ENCODE data around the gene KCNAB2. TPM values are rescaled to one million over a fixed set of nuclear protein-coding genes. Genes with fewer than 3 reads are reported as not detected.

KCNAB2 gene
- total RNA-seq, 1 experiment from 2014 or later = 10.3 TPM

GRCh38 chr1:6150006-6150938 is 104.6 kb downstream of the KCNAB2 start:
- DNase-seq (ENCODE audit: low spot score) = no peak
- H3K27ac Mint-ChIP-seq = no peak overlapping the region
- H3K27me3 Mint-ChIP-seq (ENCODE audit: low read depth) = peaks cover 19% of the 10 kb centered on the region
- TF ChIP-seq, protein P1, sequence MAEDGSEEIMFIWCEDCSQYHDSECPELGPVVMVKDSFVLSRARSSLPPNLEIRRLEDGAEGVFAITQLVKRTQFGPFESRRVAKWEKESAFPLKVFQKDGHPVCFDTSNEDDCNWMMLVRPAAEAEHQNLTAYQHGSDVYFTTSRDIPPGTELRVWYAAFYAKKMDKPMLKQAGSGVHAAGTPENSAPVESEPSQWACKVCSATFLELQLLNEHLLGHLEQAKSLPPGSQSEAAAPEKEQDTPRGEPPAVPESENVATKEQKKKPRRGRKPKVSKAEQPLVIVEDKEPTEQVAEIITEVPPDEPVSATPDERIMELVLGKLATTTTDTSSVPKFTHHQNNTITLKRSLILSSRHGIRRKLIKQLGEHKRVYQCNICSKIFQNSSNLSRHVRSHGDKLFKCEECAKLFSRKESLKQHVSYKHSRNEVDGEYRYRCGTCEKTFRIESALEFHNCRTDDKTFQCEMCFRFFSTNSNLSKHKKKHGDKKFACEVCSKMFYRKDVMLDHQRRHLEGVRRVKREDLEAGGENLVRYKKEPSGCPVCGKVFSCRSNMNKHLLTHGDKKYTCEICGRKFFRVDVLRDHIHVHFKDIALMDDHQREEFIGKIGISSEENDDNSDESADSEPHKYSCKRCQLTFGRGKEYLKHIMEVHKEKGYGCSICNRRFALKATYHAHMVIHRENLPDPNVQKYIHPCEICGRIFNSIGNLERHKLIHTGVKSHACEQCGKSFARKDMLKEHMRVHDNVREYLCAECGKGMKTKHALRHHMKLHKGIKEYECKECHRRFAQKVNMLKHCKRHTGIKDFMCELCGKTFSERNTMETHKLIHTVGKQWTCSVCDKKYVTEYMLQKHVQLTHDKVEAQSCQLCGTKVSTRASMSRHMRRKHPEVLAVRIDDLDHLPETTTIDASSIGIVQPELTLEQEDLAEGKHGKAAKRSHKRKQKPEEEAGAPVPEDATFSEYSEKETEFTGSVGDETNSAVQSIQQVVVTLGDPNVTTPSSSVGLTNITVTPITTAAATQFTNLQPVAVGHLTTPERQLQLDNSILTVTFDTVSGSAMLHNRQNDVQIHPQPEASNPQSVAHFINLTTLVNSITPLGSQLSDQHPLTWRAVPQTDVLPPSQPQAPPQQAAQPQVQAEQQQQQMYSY (CRISPR knock-in tag; IDR thresholded peaks at IDR 0.05) = no peak
- TF ChIP-seq, protein P2, sequence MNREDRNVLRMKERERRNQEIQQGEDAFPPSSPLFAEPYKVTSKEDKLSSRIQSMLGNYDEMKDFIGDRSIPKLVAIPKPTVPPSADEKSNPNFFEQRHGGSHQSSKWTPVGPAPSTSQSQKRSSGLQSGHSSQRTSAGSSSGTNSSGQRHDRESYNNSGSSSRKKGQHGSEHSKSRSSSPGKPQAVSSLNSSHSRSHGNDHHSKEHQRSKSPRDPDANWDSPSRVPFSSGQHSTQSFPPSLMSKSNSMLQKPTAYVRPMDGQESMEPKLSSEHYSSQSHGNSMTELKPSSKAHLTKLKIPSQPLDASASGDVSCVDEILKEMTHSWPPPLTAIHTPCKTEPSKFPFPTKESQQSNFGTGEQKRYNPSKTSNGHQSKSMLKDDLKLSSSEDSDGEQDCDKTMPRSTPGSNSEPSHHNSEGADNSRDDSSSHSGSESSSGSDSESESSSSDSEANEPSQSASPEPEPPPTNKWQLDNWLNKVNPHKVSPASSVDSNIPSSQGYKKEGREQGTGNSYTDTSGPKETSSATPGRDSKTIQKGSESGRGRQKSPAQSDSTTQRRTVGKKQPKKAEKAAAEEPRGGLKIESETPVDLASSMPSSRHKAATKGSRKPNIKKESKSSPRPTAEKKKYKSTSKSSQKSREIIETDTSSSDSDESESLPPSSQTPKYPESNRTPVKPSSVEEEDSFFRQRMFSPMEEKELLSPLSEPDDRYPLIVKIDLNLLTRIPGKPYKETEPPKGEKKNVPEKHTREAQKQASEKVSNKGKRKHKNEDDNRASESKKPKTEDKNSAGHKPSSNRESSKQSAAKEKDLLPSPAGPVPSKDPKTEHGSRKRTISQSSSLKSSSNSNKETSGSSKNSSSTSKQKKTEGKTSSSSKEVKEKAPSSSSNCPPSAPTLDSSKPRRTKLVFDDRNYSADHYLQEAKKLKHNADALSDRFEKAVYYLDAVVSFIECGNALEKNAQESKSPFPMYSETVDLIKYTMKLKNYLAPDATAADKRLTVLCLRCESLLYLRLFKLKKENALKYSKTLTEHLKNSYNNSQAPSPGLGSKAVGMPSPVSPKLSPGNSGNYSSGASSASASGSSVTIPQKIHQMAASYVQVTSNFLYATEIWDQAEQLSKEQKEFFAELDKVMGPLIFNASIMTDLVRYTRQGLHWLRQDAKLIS (CRISPR knock-in tag; IDR thresholded peaks at IDR 0.05; ENCODE audit: borderline replicate concordance) = no peak
- TF ChIP-seq, protein P3, sequence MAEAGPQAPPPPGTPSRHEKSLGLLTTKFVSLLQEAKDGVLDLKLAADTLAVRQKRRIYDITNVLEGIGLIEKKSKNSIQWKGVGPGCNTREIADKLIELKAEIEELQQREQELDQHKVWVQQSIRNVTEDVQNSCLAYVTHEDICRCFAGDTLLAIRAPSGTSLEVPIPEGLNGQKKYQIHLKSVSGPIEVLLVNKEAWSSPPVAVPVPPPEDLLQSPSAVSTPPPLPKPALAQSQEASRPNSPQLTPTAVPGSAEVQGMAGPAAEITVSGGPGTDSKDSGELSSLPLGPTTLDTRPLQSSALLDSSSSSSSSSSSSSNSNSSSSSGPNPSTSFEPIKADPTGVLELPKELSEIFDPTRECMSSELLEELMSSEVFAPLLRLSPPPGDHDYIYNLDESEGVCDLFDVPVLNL (CRISPR knock-in tag; IDR thresholded peaks at IDR 0.05; ENCODE audit: borderline replicate concordance, low read depth) = no peak
- TF ChIP-seq ZNF263 (CRISPR knock-in tag; IDR thresholded peaks at IDR 0.05; ENCODE audit: low read depth) = no peak
- TF ChIP-seq, protein P4, sequence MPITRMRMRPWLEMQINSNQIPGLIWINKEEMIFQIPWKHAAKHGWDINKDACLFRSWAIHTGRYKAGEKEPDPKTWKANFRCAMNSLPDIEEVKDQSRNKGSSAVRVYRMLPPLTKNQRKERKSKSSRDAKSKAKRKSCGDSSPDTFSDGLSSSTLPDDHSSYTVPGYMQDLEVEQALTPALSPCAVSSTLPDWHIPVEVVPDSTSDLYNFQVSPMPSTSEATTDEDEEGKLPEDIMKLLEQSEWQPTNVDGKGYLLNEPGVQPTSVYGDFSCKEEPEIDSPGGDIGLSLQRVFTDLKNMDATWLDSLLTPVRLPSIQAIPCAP (CRISPR knock-in tag; IDR thresholded peaks at IDR 0.05) = no peak
- no peak overlapping the region for H3K4me3 Mint-ChIP-seq
- ATAC-seq = no peak
- POLR2A ChIA-PET = no interaction called here
- peaks cover 4% of the 10 kb centered on the region; the same call in 1 of the 2 replicates for H3K4me1 Mint-ChIP-seq
- H3K36me3 Mint-ChIP-seq = no peaks in the 10 kb centered on the region
- H3K9me3 Mint-ChIP-seq = no peaks in the 10 kb centered on the region
- CTCF ChIA-PET = no interaction called here

Other genes with a start within 250 kb of the KCNAB2 start
- 10.6 to 16.8 TPM (median 12.0 TPM) in 3 replicates for gene NPHP4, start 53.5 kb upstream of the KCNAB2 start, total RNA-seq (2021)
- gene CHD5, start 134.4 kb downstream of the KCNAB2 start, total RNA-seq (2021) = 1.6 to 2.4 TPM (median 1.6 TPM) in 3 replicates
- 441 to 512 TPM (median 491 TPM) in 3 replicates for gene RPL22, start 153.7 kb downstream of the KCNAB2 start, total RNA-seq (2021)
- gene RNF207, start 160.2 kb downstream of the KCNAB2 start, total RNA-seq (2021) = 9.2 to 14.0 TPM (median 12.9 TPM) in 3 replicates
- gene ICMT, start 190.1 kb downstream of the KCNAB2 start, total RNA-seq (2021) = 105 to 113 TPM (median 107 TPM) in 3 replicates
- gene HES3, start 198.3 kb downstream of the KCNAB2 start, total RNA-seq (2021) = 74.7 to 78.7 TPM (median 78.3 TPM) in 3 replicates
- gene GPR153, start 215.2 kb downstream of the KCNAB2 start, total RNA-seq (2021) = 13.4 to 14.8 TPM (median 14.6 TPM) in 3 replicates

Measured in WTC11 (cell line).